Thoracic aorta (tissue), 2 donors: ENCODE data around the gene CADPS. TPM values are rescaled to one million over a fixed set of nuclear protein-coding genes. Genes with fewer than 3 reads are reported as not detected.
A peak's percentile ranks its signal among the peaks of the same experiment; 100 is the strongest.

Experiments used
- ATAC-seq: fragments of 150-250 bp; one replicate; pipeline ENCODE4 v1.8.0; 2017; ENCODE audit warnings: low read depth; ENCODE audit not compliant: insufficient number of reproducible peaks, low FRiP score
- DNase-seq: peaks from one replicate; pipeline ENCODE4 v3.0.0-alpha.2; 2020; ENCODE audit warnings: low spot score
- H3K27ac ChIP-seq, 2 donors: fragments of 200-600 bp; sonication (generic); 1 replicate in 1 of 2; 2 replicates in 1 of 2; pipeline ENCODE4 v1.5.1; 2016; ENCODE audit warnings: mild to moderate bottlenecking in 2 of 2, moderate library complexity in 2 of 2
- H3K27me3 ChIP-seq: fragments of 200-600 bp; sonication (generic); replicated peaks from 2 replicates; pipeline ENCODE4 v1.6.0; 2016; ENCODE audit warnings: mild to moderate bottlenecking; ENCODE audit not compliant: insufficient read depth
- H3K36me3 ChIP-seq: fragments of 200-600 bp; sonication (generic); one replicate; pipeline ENCODE4 v1.5.1; 2016
- H3K4me1 ChIP-seq, 2 donors: fragments of 200-600 bp; sonication (generic); 1 replicate in 1 of 2; 2 replicates in 1 of 2; pipeline versions ENCODE4 v1.5.1 to v1.6.0; 2016; ENCODE audit warnings: low read depth in 2 of 2, mild to moderate bottlenecking in 1 of 2; ENCODE audit not compliant: control insufficient read depth in 1 of 2
- H3K4me3 ChIP-seq: fragments of 200-600 bp; sonication (generic); 2 replicates; pipeline ENCODE4 v1.5.1; 2016; ENCODE audit warnings: mild to moderate bottlenecking
- H3K9me3 ChIP-seq: fragments of 200-600 bp; sonication (generic); 2 replicates; pipeline ENCODE4 v1.5.1; 2016
- total RNA-seq, 2 donors: library from RNA; depleted of rRNA; stranded (reverse); fragments of >200 nt; gene quantifications; one replicate each; pipeline versions ENCODE4 v1.1.0 to v1.2.3, GENCODE V29; 2016
- TF ChIP-seq, protein P1 (sequence below): fragments of 200-600 bp; sonication (generic); IDR thresholded peaks from one replicate; pipeline ENCODE4 v1.5.1; 2019; ENCODE audit warnings: antibody characterized with exemption

The CADPS gene
- total RNA-seq, 2 donors from 2014 or later: 0.14 to 7.2 TPM

DNA sequence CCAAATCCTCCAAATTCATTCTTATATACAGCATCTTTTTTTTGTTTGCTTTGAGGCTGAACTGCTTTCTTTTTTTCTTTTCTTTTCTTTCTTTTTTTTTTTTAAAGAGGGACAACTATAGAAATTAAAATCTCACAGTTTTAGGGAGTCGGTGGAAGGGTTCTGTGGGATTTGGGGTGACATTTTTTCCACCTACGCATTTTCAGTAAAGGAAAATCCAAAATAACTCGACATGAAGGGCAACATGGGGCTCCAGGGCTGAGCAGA, 498.8 kb downstream of the CADPS start:
- TF ChIP-seq, protein P1, sequence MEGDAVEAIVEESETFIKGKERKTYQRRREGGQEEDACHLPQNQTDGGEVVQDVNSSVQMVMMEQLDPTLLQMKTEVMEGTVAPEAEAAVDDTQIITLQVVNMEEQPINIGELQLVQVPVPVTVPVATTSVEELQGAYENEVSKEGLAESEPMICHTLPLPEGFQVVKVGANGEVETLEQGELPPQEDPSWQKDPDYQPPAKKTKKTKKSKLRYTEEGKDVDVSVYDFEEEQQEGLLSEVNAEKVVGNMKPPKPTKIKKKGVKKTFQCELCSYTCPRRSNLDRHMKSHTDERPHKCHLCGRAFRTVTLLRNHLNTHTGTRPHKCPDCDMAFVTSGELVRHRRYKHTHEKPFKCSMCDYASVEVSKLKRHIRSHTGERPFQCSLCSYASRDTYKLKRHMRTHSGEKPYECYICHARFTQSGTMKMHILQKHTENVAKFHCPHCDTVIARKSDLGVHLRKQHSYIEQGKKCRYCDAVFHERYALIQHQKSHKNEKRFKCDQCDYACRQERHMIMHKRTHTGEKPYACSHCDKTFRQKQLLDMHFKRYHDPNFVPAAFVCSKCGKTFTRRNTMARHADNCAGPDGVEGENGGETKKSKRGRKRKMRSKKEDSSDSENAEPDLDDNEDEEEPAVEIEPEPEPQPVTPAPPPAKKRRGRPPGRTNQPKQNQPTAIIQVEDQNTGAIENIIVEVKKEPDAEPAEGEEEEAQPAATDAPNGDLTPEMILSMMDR: no peak
- H3K4me1 ChIP-seq: peaks cover 13 to 40% of the 10 kb centered on the region in 2 donors
- no peak overlapping the region for H3K27ac ChIP-seq
- DNase-seq (no peak), ATAC-seq (no peak)
- H3K9me3 ChIP-seq: no peaks in the 10 kb centered on the region
- H3K4me3 ChIP-seq: no peak overlapping the region
- peaks cover 17% of the 10 kb centered on the region for H3K27me3 ChIP-seq
- H3K36me3 ChIP-seq: no peaks in the 10 kb centered on the region

GRCh38 chr3:62375655-62376453, 499.4 kb downstream of the CADPS start:
- TF ChIP-seq, protein P1: no peak
- DNase-seq (no peak), ATAC-seq (no peak)
- H3K36me3 ChIP-seq: no peaks in the 10 kb centered on the region
- H3K4me3 ChIP-seq: no peak overlapping the region
- H3K27ac ChIP-seq: no peak overlapping the region
- peaks cover 13 to 46% of the 10 kb centered on the region in 2 donors for H3K4me1 ChIP-seq
- no peaks in the 10 kb centered on the region for H3K9me3 ChIP-seq
- peaks cover 23% of the 10 kb centered on the region for H3K27me3 ChIP-seq

DNA sequence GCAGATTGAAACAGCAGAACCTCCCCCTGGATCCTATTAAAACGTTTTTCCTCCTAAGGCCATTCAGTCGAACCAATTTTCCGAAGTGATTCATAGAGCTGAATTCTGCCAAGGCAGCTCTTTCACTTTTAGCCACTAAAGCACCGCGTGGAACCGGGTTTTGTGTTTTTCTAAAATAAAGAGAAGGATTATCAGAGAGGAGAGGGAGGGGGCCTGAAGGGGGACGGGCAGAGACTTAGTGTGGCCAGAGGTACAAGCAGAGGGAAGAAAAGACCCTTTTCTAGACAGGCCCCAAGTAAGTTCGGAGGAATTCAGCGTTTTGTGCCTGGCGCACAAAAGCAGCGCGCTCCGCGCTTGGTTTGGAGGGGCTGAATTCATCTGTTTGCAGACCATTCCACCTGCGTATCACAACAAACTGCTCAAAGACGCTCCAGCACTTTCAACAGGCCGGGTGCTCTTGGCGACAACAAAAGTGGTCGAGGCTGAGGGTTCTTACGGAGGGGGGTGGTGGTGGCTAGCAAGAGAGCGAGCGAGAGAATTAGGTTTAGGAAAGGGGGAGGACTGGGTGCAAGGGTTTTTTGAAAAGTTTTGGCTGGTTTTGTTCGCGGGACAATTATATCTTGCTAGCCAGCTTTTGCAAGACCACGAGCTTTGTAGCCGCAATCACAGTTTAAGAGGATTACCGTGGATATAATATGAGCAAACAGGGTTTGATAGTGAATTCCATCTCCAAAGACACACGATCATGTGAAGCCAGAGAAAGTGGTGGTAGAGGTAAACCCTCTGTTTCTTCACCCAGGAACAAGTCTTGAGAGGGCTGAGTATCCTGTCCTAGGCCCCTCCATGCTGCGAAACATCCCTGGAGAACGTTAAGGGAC, 500.6 kb downstream of the CADPS start:
- H3K4me1 ChIP-seq: peaks cover 13 to 58% of the 10 kb centered on the region in 2 donors

DNA sequence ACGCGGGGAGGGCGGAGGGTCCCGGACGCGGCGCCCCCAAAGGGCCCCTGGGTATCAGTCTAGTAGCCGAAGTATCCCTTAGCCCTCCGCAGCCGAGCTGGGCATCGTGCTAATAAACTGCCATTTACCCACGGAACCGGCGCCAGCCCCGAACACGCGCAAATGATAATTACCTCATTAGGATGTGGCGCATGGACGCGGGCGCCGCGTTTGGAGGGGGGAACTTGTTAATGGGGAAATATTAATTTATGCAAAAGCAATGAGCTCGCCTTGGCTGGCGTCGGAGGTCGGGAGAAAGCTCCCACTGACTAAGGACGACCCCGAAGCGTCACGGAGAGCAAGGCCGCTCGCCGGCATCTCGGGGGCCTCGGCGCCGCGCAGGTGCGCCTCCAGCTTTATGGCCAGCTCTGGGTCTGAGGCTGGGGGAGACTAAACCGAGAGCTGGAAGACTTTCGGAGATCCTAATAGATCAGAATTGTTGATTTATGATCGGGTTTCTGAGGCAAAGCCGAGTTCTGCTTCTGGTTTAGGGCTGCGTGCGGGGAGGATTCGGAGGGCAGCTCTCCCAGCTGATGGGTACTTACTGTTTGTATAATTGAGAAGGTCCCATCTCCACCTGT, 501.4 kb downstream of the CADPS start:
- ATAC-seq (no peak), DNase-seq (no peak)
- H3K27me3 ChIP-seq: peaks cover 37% of the 10 kb centered on the region
- H3K9me3 ChIP-seq: no peaks in the 10 kb centered on the region
- TF ChIP-seq, protein P1: no peak
- H3K36me3 ChIP-seq: no peaks in the 10 kb centered on the region
- H3K4me1 ChIP-seq: peaks cover 19 to 66% of the 10 kb centered on the region in 2 donors
- no peak overlapping the region for H3K27ac ChIP-seq
- H3K4me3 ChIP-seq: peak overlapping the region; percentile 65

More for the DNA sequence above, 500.6 kb downstream of the CADPS start:
- Histone ChIP-seq H3K27me3 (peaks cover 29% of the 10 kb centered on the region), H3K4me3 (peak overlapping the region; percentile 65), H3K27ac (no peak overlapping the region), H3K36me3 (no peaks in the 10 kb centered on the region), H3K9me3 (no peaks in the 10 kb centered on the region)
- DNase-seq (no peak), ATAC-seq (no peak)
- TF ChIP-seq, protein P1: no peak

- Histone ChIP-seq H3K27me3 (peaks cover 39% of the 10 kb centered on the region), H3K27ac (no peak within 1 kb of the TSS), H3K4me3 (peak within 1 kb of the TSS; percentile 65), H3K9me3 (no peaks in the 10 kb centered on the region), H3K4me1 (peaks cover 20 to 67% of the 10 kb centered on the region in 2 donors), H3K36me3 (no peaks in the 10 kb centered on the region)
- DNase-seq (no peak), ATAC-seq (no peak)
- TF ChIP-seq, protein P1: no peak
Observed at GRCh38 chr3:62373215-62373614, 502.0 kb downstream of the CADPS start, which contains the start of gene FEZF2. TSS of gene FEZF2 (minus strand) at chr3:62373550. CDS start at chr3:62372868, 682 bp downstream.
